Measurements from ENCODE around the gene DAO.

DAO gene

DNA sequence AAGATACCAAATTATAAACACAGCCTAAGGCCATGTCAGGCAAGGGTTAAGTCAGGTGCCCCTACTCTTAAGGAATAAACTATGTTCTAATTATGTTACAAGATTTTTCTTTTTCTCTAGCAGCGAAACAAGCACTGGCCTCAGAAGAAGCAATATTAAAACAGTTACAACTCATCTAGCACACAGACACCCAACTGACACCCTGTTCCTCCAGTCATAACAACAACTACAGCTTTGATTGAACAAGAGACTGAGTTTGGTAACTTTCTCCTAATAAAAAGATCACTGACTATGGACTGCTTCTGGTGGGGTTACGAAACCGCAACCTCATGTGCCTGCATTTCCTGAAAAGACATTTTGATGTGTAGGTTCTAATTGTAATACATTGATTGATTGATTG lies 3.3 kb upstream of the DAO start:
- no peak for DNase-seq

- no peak for DNase-seq
Measured at GRCh38 chr12:108881953-108882352, 2.1 kb downstream of the DAO start.

GRCh38 chr12:108884116-108885012 lies 4.5 kb downstream of the DAO start:
- DNase-seq, result peak; percentile 84

GRCh38 chr12:108886873-108887629 lies 7.2 kb downstream of the DAO start:
- no peak for DNase-seq

- DNase-seq, result no peak
Measured at GRCh38 chr12:108888031-108888430, 8.1 kb downstream of the DAO start.

GRCh38 chr12:108890208-108890607 lies 10.3 kb downstream of the DAO start:
- DNase-seq, result peak; percentile 33

DNA sequence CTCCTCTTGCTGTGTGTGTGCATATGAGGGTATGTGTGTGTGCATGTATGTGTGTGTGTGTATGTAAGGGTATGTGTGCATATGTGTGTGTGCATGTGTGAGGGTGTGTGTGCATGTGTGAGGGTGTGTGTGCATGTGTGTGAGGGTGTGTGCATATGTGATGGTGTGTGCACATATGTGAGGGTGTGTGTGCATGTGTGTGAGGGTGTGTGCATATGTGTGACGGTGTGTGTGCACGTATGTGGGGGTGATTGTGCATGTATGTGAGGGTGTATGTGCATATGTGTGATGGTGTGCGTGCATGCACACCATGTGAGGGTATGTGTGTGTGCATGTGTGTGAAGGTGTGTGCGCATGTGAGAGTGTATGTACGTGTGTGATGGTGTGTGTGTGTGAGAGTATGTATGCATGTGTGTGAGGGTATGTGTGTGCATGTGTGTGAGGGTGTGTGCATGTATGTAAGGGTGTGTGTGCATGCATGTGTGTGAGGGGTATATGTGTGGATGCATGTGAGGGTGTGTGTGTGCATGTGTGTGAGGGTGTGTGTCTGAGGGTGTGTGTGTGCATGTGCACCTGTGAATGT lies 15.4 kb downstream of the DAO start:
- no peak for DNase-seq

DNA sequence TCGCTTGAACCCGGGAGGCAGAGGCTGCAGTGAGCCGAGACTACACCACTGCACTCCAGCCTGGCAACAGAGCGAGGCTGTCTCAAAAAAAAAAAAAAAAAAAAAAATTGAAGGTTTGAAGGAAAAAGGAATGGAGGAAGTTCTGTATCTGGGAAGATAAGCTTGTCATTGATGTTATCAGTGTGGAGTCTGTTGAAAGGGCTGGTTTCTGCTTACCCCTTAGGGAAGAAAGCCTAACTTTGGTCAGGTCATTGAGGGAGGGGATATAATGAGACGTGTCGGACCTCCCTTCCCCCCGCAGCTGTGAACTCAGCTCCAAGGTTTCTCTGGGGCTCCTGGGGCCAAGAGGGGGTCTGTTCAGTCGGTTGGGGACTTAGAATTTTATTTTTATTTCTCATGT lies 16.4 kb downstream of the DAO start:
- no peak for DNase-seq

DNA sequence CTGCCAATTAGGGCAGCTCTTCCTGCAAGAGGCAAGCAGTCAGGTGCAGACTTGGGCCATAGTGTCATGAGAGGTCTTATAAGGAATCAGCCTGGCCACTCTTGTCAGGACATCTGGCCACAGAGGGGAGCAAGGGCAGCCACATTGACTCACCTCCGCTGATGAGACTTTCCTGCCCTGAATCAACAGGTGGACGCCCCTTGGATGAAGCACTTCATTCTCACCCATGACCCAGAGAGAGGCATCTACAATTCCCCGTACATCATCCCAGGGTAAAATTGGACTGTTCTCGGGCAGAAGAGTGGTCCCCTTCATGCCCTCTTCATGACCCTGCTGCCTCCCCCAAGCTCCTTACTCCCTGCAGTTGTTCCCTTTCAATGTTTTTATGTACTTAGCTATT lies 16.9 kb downstream of the DAO start:
- no peak for DNase-seq

GRCh38 chr12:108899145-108899544 lies 19.3 kb downstream of the DAO start:
- no peak for DNase-seq

GRCh38 chr12:108905725-108906124 lies 25.8 kb downstream of the DAO start:
- DNase-seq, result no peak

DNA sequence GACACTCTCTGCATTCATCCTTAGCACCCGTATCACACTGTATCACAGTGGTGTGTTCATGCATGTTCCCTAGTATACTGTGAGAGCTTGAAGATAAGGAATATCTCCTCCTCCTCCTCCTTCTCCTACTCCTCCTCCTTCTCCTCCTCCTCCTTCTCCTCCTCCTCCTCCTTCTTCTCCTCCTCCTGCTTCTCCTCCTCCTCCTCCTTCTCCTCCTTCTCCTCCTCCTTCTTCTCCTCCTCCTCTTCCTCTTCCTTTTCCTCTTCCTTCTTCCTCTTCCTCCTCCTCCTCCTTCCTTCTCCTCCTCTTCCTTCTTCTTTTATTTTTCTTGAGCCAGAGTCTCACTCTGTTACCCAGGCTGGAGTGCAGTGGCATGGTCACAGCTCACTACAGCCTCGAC lies 27.1 kb downstream of the DAO start:
- no peak for DNase-seq

DNA sequence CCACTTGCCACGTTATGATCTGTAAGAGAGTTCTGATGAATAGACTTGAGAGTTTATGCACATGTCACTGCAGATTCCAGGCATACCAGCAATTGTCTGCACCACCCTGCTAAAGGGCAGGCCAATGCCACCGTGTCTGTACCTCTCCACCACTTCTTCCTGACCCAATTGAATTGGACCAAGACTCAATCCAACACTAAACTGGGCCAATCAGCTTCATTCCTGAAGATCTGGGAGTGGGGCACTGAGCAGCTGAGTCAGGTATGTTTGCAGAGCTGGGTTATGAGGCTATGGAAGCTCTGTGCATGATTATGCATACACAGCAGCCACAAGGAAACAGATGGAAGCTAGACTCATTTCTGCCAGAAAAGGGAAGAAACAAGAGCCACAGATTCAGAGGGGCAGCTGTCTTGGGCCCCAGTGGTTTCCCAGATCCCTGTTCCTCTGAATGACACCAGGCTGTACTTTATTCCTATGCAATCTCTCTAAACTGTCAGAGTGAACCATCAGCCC lies 28.0 kb downstream of the DAO start:
- DNase-seq, result no peak

DNA sequence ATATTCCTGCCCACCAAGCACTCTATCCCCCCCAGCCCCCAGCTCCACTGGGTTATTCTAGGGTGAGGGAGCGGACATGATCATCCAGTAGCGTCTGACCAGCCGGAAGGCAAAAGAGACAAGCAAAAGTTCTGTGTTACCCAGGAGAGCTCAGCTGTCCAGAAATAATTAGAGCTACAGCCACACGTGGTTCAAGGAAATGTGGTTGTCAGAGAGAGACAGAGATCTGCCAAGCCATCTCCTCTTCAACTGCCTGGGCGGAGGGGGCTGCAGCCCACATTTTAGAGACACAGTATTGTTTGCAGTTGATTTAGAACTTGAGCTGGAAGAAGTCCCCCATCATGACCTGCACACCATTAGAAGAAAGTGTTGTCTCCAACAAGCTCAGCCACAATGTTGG lies 30.4 kb downstream of the DAO start:
- no peak for DNase-seq

DNA sequence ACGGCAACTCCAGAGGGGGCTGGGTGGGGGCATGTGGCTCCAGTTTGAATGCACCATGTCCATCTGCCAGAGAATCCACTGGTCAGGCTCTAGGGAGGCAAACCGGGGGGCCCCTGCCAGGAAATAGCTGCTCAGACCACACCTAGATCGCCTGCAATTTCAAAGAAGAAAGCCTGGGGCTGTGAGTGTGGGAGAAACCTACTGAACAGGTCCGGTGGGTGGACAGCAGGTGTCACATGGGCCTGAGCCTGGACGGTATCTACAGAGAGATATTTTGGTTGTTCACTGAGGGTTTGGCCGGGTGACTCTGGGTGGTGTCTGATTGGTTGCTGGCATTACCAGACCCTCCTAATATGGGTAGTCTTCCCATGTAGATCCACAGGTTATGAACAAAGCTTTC lies 32.0 kb downstream of the DAO start:
- DNase-seq, result no peak

- no peak for DNase-seq
Measured at GRCh38 chr12:108912361-108912760, 32.5 kb downstream of the DAO start.

- DNase-seq, result no peak
Measured at GRCh38 chr12:108914121-108914531, 34.2 kb downstream of the DAO start.

DNA sequence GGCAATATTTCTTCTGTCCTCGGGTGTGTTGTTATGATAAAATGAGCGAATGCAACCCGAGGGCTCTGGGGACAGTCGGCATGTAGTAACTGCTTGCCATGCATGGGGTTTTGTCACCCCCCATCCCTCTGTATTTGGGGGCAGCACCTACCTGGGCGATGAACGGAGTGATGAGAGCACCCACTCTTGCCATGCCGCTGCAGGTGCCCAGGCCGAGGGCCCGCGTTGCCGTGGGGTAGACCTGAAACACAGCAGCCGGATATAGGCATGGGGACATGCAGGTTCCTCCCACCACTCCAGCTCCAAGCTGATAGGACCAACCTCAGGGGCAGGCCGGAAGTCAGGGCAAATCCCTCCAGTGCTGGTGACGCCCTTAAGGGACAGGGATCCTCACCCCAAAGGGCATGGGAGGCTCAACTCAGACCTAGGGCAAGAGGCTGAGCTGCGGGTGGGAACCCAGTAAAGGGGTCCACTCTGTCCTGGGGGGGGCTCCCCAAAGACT lies 35.8 kb downstream of the DAO start:
- DNase-seq, result no peak

DNA sequence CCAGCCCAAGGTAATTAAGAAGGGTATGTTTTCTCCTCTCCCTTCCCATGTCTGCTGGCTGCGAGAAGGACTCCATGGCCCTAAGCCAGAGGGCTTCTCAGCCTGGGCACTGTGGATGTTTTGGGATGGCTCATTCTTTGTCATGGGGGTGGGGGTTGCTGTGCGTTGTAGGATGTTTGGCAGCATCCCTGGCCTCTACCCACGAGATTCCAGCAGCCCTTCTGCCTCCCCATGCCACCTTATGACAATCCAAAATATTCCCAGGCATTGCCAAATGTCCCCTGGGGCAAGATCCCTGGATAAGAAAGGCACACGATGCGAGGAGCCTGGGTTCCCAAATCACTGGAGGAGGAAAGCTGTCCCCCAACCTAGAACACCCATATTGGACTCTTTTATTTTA lies 36.4 kb downstream of the DAO start:
- no peak for DNase-seq

DNA sequence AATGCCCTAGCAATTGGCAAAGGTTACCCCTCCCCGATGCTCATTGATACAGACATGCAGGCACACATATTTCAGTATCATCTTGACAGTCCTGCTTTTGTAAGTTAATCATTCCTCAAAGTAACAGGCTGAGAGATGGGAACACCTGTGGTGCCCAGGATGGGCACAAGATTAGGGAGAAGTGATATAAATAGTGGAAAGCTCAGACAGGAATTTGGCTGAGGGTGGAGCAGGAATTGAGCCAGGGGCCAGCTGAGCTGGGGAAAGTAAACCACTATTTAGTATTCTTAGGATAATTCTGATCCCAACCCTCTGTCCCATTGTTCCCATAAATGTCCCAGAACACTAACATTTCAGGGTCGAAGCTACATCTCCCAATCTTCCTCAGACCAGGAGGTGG lies 38.3 kb downstream of the DAO start:
- no peak for DNase-seq

DNA sequence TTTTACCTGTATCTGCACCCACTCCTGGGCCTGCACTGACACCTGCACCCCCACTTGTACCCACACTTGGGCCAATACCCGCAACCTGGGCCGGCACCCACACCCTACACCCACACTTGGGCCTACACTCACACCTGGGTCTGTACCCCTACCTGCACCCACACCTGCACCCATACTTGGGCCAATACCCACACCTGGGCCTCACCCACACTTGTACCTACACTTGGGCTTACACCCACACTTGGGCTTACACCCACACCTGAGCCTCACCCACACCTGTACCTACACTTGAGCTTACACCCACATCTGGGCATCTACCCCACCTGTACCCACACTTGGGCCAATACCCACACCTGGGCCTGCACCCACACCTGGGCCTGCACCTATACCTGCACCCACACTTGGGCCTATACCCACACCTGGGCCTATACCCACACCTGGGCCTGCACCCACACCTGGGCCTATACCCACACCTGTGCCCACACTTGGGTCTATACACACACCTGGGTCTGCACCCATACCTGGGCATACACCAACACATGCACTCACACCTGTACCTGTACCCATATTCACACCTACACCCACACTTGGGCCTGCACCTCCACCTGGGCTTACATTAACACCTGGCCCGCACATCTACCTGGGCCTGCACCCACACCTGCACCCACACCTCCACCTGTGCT lies 39.2 kb downstream of the DAO start:
- DNase-seq, result no peak

DNA sequence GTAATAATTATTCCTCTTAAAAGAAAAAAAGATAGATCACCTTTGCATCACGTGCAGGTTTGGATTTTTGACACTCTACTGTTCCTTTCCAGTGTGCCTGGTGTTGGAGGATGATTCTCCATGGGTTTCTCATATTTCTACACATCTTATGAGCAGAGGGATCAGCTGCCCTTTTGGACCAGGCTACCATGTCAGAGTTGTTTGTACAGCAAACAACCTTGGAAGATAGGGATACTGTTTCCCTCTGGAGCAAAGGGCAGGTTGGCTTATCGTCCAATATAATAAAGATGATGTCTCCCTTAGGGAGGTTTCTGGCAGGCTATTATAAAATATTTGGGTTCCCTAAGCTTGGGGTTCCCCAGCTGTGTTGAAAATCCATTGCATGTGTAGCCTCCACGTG lies 42.1 kb downstream of the DAO start:
- no peak for DNase-seq

- DNase-seq, result no peak
Measured at GRCh38 chr12:108922918-108923317, 43.0 kb downstream of the DAO start.

Data from stimulated activated CD8-positive, alpha-beta memory T cell treated with anti-CD3 and anti-CD28 coated beads, Interleukin-4, amount 100 ng/mL, for 48 hours (primary cell).